ENCODE measurements around the gene EMX1.
"Not testable (repeated sequence)": the region's sequence is repeated elsewhere in the genome, so short reads cannot be mapped to it uniquely, and the experiment has no call there.

Gene EMX1

DNA sequence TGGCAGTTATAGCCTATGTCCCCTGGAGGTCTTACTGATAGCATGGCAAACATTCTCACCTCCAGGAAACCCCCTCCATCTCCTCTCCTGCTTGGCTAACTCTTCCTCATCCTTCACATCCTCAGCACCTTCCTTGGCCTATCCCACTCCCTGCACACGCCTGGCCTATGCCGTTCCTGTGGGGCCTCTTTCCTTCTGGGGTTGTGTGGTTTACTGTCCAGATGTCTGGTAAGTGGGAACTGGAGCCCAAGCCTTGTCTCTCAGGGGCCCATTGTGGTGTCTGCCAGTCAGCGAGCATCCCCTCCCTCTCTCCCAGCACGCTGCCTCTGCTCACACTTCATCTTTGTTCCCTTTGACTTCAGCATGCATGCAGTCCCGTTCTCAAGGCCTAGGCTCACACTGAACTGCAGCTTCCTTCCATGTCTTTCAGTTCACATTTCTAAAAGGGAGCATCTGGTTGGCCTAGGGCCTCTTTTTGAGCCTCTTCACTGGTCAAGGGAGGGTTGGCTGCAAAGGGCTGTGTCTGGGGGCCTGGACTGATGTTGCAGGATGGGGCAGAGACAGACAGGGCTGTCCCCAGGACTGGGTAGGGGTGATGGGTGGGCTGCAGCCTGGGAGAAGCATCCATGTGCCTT, 17.0 kb upstream of the EMX1 start:
- DNase-seq (ENCODE audit: low read depth in 2 of 3, low spot score in 1 of 3): no peak

DNA sequence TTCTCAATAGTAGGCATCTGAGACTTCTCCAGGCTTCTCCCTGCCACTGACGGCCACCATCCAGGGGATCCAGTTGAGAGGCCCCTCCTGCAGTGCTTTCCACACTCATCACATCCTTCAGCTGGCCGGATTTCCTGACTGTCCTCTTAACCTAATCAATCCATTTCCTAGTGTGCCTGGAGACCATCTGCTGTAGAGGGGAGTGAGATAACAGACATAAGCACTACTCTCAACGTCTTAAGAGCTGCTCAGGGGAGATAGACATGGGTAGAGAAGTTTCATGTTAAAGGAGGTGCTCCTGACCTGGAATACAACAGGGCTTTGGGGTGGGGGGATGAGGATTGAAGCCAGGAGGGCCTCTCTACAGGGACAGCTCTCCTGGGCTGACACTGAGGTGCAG, 15.9 kb upstream of the EMX1 start:
- no peak for DNase-seq (ENCODE audit: low read depth in 2 of 3, low spot score in 1 of 3)

DNA sequence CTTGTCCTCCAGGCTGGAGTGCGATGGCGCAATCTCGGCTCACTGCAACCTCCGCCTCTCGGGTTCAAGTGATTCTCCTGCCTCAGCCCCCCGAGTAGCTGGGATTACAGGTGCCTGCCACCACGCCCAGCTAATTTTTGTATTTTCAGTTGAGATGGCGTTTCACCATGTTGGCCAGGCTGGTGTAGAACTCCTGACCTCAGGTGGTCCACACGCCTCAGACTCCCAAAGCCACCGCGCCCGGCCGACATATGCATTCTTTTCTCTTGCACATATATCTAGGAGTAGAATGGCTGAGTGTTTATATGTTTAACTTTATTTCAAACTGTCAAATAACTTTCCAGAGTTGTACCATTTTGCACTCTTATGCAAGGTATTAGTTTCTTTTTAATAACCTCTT, 9.9 kb upstream of the EMX1 start:
- not testable (repeated sequence) for DNase-seq (ENCODE audit: low read depth in 2 of 3, low spot score in 1 of 3)

DNA sequence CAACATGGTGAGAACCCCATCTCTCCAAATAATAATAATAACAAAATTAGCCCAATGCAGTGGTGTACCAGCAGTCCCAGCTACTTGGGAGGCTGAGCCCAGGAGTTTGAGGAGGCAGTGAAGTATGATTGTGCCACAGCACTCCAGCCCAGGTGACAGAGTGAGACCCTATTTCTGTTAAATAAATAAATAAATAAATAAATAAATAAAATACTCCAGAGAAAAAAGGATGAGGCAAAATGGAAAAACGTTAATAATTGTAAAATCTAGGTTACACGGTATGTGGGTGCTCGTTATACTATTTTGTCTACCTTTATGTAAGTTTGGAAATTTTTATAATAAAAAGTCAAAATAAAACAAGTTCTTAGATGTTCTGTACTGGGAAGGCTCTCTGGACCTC, 8.6 kb upstream of the EMX1 start:
- DNase-seq (ENCODE audit: low read depth in 2 of 3, low spot score in 1 of 3): no peak

DNA sequence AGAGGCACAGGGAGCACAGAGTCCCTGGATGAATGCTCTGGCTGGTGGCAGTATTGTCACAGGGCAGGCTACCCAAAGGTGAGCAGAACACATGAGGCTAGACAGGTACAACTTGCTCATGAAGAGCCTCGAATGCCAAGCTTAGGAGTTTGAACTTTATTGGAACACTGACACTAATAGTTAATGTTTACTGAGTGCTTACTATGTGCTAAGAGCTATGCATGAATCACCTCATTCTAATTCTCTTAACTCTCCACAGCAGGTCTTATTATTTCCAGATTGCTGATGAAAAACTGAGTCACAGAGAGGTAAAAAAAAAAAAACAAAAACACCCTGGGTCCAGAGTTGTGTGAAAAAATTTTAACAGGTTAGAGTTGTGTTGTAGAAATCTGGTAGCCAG, 6.1 kb upstream of the EMX1 start:
- no peak for DNase-seq (ENCODE audit: low read depth in 2 of 3, low spot score in 1 of 3)

DNA sequence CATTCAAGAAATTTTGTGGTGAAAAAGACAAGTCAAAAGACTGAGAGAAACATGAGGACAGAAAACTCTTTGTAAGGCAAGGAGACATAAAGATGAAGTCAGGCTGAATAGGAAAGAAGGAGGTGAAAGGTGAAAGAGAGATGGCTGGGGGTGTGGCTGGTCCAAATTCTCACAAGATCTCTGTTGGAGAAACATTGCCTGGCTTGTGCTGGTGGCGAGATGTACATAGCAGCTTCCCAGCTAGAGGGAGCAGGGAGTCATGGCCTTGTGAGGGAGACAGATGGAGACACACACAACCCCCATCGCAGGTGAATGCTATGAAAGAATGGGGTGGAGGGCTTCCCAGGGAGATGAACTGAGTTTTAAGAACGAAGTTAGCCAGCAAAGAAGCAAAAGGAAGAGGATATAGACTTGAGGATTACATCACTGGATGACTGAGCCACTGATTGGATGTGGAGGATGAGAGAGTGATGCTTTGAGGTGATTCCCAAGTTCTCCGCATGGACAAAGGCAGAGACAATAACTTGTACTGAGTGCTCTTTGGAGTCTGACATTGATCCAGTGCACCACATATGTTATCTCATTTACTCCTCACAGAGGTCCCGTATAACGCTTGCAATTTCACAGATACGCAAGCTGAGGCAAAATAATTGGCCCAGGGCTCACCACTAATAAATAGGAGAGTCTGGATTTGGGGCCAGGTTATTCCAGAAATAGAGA, 3.7 kb upstream of the EMX1 start:
- no peak for DNase-seq (ENCODE audit: low read depth in 2 of 3, low spot score in 1 of 3)

DNA sequence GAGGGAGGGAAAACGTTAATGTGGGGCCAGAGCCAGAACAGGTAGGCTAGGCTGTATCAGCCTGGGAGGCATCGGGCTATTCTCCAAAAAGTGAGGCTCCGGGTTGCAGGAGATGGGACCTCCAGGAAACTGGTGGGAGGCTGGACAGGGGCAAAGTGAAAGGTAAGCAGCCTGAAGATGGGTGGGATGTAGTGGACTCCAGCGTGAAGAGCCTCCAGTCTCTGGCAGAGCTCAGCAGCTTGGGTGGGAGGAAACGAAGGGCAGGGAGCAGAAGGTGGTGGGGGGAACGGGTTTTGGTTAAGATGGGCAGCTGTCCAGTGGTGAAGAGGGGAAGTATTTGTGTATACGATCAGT, 3.1 kb upstream of the EMX1 start:
- no peak for DNase-seq (ENCODE audit: low read depth in 2 of 3, low spot score in 1 of 3)

DNA sequence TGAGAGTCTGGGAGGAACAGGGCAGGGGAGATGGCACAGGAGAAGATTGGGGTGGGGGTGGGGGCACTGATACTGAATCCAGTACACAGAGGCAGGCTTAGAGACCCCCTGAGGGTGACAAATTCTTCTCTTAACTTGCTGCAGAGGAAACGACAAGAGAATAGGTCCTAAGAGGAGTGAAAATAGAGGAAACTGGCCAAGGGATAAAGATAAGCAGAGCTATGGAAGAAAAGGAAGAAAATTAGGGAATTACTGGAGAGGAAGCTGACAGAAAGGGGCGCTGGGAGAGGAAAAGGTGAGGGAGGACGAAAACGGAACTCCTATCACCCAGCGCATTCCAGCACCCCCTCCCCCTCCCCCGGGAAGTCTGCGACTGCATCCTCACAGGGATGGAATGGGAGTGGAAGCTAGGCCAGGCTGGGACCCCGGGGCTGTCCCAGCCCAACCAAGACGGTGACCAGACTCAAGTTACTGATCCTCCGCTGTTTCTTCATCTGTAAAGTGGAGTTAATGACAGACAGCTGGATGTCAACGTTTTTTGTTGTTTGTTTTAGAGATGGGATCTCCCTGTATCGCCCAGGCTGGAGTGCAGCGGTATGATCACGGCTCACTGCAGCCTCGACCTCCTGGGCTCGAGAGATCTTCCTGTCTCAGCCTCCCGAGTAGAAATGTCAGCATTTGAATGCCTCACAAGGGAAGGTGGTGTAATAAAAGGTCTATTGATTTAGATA, 2.6 kb upstream of the EMX1 start:
- no peak for DNase-seq (ENCODE audit: low read depth in 2 of 3, low spot score in 1 of 3)

DNA sequence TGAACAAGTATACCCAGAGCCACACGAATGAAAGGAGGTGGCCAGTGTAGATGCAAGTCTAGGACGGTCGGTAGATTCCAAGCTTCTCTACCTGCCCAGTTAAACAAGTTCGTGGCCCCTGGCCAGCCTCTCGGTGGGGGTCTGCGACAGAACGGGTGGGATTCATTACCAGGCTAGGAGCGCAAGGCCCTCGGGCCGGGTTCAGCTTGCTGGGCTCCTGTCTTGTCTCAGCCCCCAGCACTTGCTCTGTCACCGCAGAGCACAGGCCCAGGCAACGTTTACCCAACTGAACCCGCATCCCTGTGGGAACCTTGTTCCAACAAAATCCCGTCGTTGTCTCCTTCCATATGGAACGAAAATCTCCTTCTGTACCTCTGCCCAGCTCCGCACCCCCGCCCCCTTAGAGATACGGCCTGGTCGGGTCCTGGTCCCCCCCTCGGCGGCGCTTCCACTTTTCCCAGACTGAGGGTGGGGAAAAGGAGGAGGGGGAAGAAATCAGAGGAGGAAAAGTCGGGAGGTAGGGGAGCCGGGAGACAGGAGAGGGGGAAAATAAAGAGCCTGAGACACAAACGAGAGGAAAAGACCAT, 1.9 kb upstream of the EMX1 start:
- DNase-seq (ENCODE audit: low read depth in 2 of 3, low spot score in 1 of 3): no peak

DNA sequence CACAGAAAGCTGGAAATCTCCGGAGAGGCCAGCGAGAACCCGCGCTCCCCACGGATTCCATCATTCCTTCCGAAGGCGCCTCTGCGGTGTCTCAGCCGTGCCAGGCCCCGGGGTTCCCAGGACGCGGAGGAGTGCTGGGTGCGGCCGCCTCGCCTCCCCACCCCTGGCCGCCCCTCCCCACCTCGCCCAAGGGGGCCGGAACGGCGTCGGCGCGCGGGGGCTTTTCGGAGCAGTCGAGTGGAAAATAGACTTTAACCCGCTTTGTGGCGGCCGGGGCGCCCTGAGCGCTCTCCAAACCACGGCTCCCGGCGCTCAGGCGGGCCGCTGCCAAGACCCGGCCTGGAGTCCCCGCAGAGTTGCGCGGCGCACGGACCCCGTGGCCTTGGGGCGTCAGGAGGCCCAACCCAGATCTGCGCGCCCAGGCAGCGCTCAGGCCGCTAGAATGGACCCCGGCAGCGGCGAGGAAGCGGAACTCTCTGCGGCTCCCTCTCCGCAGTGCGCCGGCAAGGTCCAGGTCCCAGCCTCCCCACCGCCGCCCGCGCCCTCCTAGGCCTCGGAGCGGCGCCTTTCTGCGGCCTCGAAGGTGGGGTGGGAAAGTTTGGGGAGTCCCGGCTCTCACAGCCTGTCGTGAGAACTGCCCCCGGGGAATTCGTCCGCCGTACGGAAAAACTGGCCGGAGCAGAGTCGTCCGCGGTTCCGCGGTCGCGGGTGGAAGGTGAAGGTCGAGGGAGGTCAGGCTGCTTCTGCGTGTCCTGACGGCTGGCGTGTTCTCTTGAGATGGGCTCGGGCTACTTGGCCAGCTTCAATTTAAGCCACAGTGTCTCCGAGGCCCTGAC, 1.2 kb upstream of the EMX1 start:
- no peak for DNase-seq (ENCODE audit: low read depth in 2 of 3, low spot score in 1 of 3)

DNA sequence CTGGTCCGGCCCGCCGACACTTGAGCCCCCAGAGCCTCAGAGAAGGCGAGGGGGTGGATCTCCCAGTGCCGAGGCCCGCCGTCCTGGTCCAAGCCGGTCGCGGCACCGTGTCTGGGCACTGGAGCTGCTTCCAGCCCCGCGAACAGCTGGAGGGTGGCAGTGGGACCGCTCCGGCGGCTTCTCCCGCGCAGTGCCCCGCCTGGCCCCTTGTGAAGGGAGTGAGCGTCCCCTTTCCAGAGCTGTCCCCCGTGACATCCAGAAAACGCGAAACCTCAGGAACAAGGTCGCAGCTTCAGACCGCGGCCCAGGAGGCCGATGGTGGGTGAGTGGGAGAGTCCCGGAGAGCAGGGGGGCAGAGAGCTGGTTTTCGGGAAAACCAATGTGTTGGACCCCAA, 579 bp upstream of the EMX1 start:
- DNase-seq (ENCODE audit: low read depth in 2 of 3, low spot score in 1 of 3): no peak

DNA sequence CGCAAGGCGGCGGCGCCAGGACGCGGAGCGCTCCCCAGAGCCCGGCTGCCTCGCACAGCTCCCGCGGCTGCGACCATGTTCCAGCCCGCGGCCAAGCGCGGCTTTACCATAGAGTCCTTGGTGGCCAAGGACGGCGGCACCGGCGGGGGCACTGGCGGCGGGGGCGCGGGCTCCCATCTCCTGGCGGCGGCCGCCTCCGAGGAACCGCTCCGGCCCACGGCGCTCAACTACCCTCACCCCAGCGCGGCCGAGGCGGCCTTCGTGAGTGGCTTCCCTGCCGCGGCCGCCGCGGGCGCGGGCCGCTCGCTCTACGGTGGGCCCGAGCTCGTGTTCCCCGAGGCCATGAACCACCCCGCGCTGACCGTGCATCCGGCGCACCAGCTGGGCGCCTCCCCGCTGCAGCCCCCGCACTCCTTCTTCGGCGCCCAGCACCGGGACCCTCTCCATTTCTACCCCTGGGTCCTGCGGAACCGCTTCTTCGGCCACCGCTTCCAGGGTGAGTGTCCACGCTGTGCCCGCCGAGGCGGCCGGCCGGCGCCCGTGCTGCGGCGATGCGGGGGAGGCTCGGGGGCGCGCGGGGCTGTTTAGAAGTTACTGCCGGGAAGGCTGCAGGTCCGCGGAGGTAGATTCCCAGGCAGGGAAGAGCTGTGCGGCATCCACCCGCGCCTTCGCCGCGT, 696 bp downstream of the EMX1 start:
- no peak for DNase-seq (ENCODE audit: low read depth in 2 of 3, low spot score in 1 of 3)

DNA sequence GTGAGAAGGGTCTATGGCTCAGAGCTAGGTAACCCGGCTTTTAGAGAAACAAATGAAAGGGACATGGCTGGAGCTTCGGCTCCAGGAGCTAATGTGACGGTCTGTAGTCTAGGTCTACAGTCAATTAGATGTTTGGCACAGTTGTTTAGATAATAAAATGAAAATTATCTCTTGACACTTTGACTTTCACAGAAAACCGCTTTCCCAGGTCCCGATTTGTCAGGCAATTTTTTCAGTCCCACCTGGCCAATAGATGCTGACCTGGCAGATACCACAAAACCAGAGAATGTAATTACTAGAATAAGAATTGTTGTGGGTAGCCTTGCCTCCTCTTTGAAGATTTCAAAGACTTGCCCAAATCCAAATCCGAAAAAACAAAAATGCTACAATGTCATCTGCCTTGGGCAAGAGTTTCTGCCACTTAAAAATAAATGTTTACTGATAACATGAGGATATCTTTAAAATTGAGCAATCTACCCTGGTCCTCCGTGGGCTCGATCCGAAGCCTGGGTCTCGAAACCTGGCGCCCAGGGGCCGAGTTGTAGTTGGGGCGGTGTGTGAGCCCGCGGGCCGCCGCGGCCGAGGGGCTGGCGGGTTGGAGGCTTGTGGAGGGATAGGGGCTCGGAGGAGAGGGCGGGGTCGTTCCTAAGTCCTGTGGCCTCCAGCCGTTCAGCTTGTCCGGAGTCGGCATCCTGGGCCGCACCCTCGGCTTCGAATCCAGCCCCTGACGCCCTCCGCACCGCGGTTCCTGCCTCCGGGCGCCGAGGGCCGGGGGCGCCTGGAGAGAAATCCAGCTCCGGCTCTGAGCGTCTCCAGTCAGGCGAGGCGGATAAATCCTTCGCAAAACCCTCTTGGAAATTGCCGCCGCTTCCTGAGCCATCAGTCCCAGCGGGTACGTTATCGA, 2.3 kb downstream of the EMX1 start:
- no peak for DNase-seq (ENCODE audit: low read depth in 2 of 3, low spot score in 1 of 3)

DNA sequence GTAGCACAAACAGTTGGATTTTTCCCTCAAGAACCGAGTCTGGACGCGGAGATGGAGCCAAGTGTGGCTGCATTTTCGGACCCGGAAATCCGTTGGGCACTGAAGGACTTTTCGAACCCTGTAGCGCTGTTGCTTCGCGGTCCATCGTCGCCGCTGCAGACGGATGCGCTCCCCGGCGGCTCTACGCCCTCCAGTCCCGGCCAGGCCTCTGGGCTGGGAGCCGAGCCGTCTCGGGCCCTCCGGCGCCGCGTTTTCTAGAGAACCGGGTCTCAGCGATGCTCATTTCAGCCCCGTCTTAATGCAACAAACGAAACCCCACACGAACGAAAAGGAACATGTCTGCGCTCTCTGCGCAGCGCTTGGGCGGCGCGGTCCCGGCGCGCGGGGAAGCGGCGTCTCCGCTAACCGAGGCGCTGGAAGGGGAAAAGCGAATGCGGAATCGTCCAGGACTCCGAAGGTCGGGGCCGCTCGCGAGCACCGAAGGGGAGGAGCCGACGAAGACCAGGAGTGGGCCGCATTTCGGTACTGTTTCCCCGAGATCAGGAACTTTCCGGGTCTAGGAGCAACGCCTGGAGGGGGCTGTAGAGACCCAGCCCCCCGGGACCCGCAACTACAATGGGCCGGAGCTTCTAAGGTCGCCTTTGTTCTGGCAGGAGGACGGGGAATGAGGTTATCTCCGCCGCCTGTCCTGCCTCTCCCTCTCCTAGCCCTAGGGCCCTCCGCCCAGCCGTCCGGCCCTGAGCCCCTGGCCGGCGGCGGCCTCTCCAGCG, 3.2 kb downstream of the EMX1 start:
- no peak for DNase-seq (ENCODE audit: low read depth in 2 of 3, low spot score in 1 of 3)

DNA sequence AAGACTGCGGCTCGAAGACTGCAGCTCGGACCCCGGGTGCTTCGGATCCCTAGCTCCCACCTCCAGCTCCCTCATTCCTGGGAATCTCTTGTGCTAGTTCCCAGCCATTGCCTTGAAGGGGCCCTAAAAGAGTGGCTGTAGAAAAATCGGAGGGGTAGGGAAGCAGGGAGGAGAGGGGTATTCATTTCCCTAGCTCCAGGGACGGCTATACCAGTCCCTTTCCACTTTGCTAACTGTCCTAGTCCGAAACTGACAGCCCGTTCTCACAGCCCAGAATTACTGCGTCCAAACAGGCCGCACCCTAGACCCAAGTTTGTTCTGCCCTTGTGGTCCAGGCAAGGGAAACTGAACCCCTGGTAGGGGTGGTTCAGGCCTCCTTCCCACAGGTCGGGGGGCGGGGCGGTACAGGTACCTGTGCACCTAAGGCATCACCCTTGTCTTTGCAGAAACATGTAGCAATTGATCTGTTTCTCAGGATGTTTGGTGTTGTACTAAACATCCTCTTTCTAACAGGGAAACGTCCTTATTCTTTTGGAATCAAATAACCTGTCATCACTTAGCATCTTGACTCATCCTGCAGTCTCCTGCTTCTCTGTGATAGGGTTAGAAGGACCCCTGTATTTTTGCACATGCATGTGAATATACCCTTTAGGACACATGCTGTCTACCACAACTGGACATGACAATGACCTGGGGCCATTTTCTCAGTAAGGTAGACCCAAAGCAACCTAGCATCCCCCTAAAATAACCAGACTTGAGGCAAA, 4.0 kb downstream of the EMX1 start:
- DNase-seq (ENCODE audit: low read depth in 2 of 3, low spot score in 1 of 3): no peak

DNA sequence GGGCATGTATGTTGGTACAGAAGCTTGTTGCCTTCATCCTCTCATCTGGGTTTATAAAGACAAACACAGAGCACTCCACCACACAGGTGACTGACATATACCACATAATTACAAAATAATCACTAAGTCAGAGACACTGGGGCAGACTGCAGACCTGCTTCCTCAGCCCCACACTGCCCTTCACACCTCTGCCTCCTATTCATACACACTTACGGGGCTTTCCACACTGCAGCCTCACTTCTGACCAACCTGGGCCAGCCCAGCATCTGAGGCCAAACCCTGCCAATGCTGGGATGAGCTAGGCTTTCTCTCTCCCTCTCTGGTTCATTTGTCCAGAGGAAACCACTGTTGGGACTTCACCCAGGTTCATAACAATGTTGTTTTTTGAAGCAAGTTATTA, 4.5 kb downstream of the EMX1 start:
- no peak for DNase-seq (ENCODE audit: low read depth in 2 of 3, low spot score in 1 of 3)

DNA sequence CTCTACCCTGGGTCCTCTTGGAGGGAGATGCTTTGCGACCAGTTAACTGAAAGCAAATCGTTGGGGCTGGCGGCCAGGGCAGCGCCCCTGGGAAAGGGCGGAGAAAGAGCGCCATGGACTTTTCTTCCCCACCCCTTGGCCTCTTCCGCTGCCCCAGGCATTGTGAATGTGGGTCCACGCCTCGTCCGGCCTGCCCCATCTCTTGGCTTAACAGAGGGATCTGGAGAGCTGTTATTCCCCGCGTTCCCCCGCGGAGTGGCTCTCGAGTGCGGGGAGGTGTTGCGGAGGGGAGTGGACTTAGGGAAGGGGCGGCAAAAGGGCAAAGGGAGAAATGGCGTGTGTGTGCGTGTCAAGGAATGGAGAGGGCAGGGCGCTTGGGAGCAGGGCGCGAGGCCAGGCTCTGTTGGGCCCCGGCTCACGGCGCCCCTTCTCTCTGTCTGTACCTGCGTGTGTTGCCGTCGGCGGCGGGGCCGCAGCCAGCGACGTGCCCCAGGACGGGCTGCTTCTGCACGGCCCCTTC, 6.6 kb downstream of the EMX1 start:
- DNase-seq (ENCODE audit: low read depth in 2 of 3, low spot score in 1 of 3): no peak

All from stimulated activated CD4-positive, alpha-beta T cell treated with anti-CD3 and anti-CD28 coated beads, Interleukin-12 subunit alpha, Interleukin-12 subunit beta, amount 100 ng/mL, for 48 hours (primary cell).